ENCODE measurements around the gene TNFRSF13B. TPM values are rescaled to one million over a fixed set of nuclear protein-coding genes. Genes with fewer than 3 reads are reported as not detected.

Gene TNFRSF13B
- total RNA-seq, 2 experiments from 2014 or later, result 7.5 to 19.3 TPM

- Histone ChIP-seq H3K4me3 (ENCODE audit: low read depth, low read length, poor library complexity, severe bottlenecking) (no peak overlapping the region), H3K4me2 (ENCODE audit: low read length) (no peak overlapping the region), H3K27ac (ENCODE audit: low read depth, low read length, poor library complexity, severe bottlenecking) (no peak overlapping the region), H3K79me2 (ENCODE audit: insufficient read depth, low read depth, low read length) (no peaks in the 10 kb centered on the region), H4K20me1 (ENCODE audit: insufficient read depth, low read length) (no peaks in the 10 kb centered on the region), H3K4me1 (ENCODE audit: insufficient read depth, low read length, poor library complexity, severe bottlenecking) (no peaks in the 10 kb centered on the region), H3K9me3 (ENCODE audit: low read length) (no peaks in the 10 kb centered on the region), H2AFZ (ENCODE audit: low read length) (no peak overlapping the region), H3K9me2 (ENCODE audit: insufficient read depth, low read length) (no peaks in the 10 kb centered on the region), H3K36me3 (ENCODE audit: insufficient read depth, low read length) (no peaks in the 10 kb centered on the region)
- no peak for DNase-seq (ENCODE audit: low spot score)
- TF ChIP-seq EZH2phosphoT487 (IDR thresholded peaks at IDR 0.05; ENCODE audit: borderline replicate concordance, low read depth, low read length), result no peak
- no peak for TF ChIP-seq CTCF (conservative IDR thresholded peaks at IDR 0.05; ENCODE audit: low read length)
- CTCF ChIA-PET (ENCODE audit: unreplicated experiment), result no interaction called here
- no TSS peak for BruUV-seq (replicated peaks)
- intact Hi-C loops (cut with micrococcal nuclease; ENCODE audit: unreplicated experiment), result no loop called here
- POLR2A ChIA-PET, result interaction anchor here (0.6 kb wide), 1 partner anchor 773 kb away, joined by 6 read pairs; no protein-coding TSS in a partner anchor
These were observed 39.8 kb downstream of the TNFRSF13B start for GRCh38 chr17:16932156-16932555.

- Histone ChIP-seq H3K79me2 (ENCODE audit: insufficient read depth, low read depth, low read length) (no peaks in the 10 kb centered on the region), H3K4me1 (ENCODE audit: insufficient read depth, low read length, poor library complexity, severe bottlenecking) (no peaks in the 10 kb centered on the region), H3K4me3 (ENCODE audit: low read depth, low read length, poor library complexity, severe bottlenecking) (no peak overlapping the region), H2AFZ (ENCODE audit: low read length) (no peak overlapping the region), H3K27ac (ENCODE audit: low read depth, low read length, poor library complexity, severe bottlenecking) (no peak overlapping the region), H3K9me3 (ENCODE audit: low read length) (no peaks in the 10 kb centered on the region), H3K4me2 (ENCODE audit: low read length) (no peak overlapping the region), H3K9me2 (ENCODE audit: insufficient read depth, low read length) (no peaks in the 10 kb centered on the region), H4K20me1 (ENCODE audit: insufficient read depth, low read length) (no peaks in the 10 kb centered on the region), H3K36me3 (ENCODE audit: insufficient read depth, low read length) (no peaks in the 10 kb centered on the region)
- CTCF ChIA-PET (ENCODE audit: unreplicated experiment), result no interaction called here
- no peak for TF ChIP-seq EZH2phosphoT487 (IDR thresholded peaks at IDR 0.05; ENCODE audit: borderline replicate concordance, low read depth, low read length)
- no peak for TF ChIP-seq CTCF (conservative IDR thresholded peaks at IDR 0.05; ENCODE audit: low read length)
- POLR2A ChIA-PET, result interaction anchor here (0.6 kb wide), 1 partner anchor 772 kb away, joined by 6 read pairs; no protein-coding TSS in a partner anchor
- intact Hi-C loops (cut with micrococcal nuclease; ENCODE audit: unreplicated experiment), result no loop called here
- BruUV-seq (replicated peaks), result no TSS peak
- DNase-seq (ENCODE audit: low spot score), result no peak
These were observed 40.4 kb downstream of the TNFRSF13B start for GRCh38 chr17:16931318-16932060.

- CTCF ChIA-PET (ENCODE audit: unreplicated experiment), result no interaction called here
- Histone ChIP-seq H3K4me3 (ENCODE audit: low read depth, low read length, poor library complexity, severe bottlenecking) (no peak overlapping the region), H3K79me2 (ENCODE audit: insufficient read depth, low read depth, low read length) (no peaks in the 10 kb centered on the region), H3K4me2 (ENCODE audit: low read length) (no peak overlapping the region), H4K20me1 (ENCODE audit: insufficient read depth, low read length) (no peaks in the 10 kb centered on the region), H3K27ac (ENCODE audit: low read depth, low read length, poor library complexity, severe bottlenecking) (no peak overlapping the region), H3K9me2 (ENCODE audit: insufficient read depth, low read length) (no peaks in the 10 kb centered on the region), H3K36me3 (ENCODE audit: insufficient read depth, low read length) (no peaks in the 10 kb centered on the region), H3K9me3 (ENCODE audit: low read length) (no peaks in the 10 kb centered on the region), H3K4me1 (ENCODE audit: insufficient read depth, low read length, poor library complexity, severe bottlenecking) (no peaks in the 10 kb centered on the region), H2AFZ (ENCODE audit: low read length) (no peak overlapping the region)
- BruUV-seq (replicated peaks), result no TSS peak
- DNase-seq (ENCODE audit: low spot score), result no peak
- intact Hi-C loops (cut with micrococcal nuclease; ENCODE audit: unreplicated experiment), result no loop called here
- POLR2A ChIA-PET, result no interaction called here
- TF ChIP-seq CTCF (conservative IDR thresholded peaks at IDR 0.05; ENCODE audit: low read length) (no peak), EZH2phosphoT487 (IDR thresholded peaks at IDR 0.05; ENCODE audit: borderline replicate concordance, low read depth, low read length) (no peak)
These were observed 41.2 kb downstream of the TNFRSF13B start for GRCh38 chr17:16930571-16931317.

All from OCI-LY7 (cell line).